CD4-positive, alpha-beta T cell treated with Interleukin-15 for 4 hours (primary cell): ENCODE results near the gene CERS4.
"Not testable (repeated sequence)": the region's sequence is repeated elsewhere in the genome, so short reads cannot be mapped to it uniquely, and the experiment has no call there.

Experiments used
- DNase-seq: peaks from one replicate; pipeline ENCODE4 v3.0.0-alpha.2; 2020; ENCODE audit warnings: low spot score

CERS4 gene

GRCh38 chr19:8209462-8210378 is 550 bp downstream of the CERS4 start:
- DNase-seq: peak; percentile 79

- DNase-seq: no peak
Measured at GRCh38 chr19:8210421-8211101, 1.4 kb downstream of the CERS4 start.

- DNase-seq: no peak
Measured at GRCh38 chr19:8212212-8212611, 3.0 kb downstream of the CERS4 start.

- DNase-seq: no peak
Measured at GRCh38 chr19:8212916-8213315, 3.7 kb downstream of the CERS4 start.

GRCh38 chr19:8213827-8214672 is 4.9 kb downstream of the CERS4 start:
- DNase-seq: no peak

GRCh38 chr19:8214802-8215201 is 5.6 kb downstream of the CERS4 start:
- DNase-seq: no peak

- DNase-seq: no peak
Measured at GRCh38 chr19:8215783-8216182, 6.6 kb downstream of the CERS4 start.

GRCh38 chr19:8216357-8216756 is 7.2 kb downstream of the CERS4 start:
- DNase-seq: no peak

- DNase-seq: not testable (repeated sequence)
Measured at GRCh38 chr19:8218127-8218526, 9.0 kb downstream of the CERS4 start.

- DNase-seq: no peak
Measured at GRCh38 chr19:8220481-8220880, 11.3 kb downstream of the CERS4 start.

- no peak for DNase-seq
Measured at GRCh38 chr19:8221161-8221560, 12.0 kb downstream of the CERS4 start.

GRCh38 chr19:8223442-8223841 is 14.3 kb downstream of the CERS4 start:
- not testable (repeated sequence) for DNase-seq

- no peak for DNase-seq
Measured at GRCh38 chr19:8224394-8225145, 15.4 kb downstream of the CERS4 start.

- DNase-seq: no peak
Measured at GRCh38 chr19:8231073-8231604, 22.0 kb downstream of the CERS4 start.

- DNase-seq: no peak
Measured at GRCh38 chr19:8233370-8233769, 24.2 kb downstream of the CERS4 start.

- DNase-seq: no peak
Measured at GRCh38 chr19:8237026-8237425, 27.9 kb downstream of the CERS4 start.

GRCh38 chr19:8238251-8238650 is 29.1 kb downstream of the CERS4 start:
- DNase-seq: no peak

GRCh38 chr19:8239528-8240273 is 30.5 kb downstream of the CERS4 start:
- no peak for DNase-seq

GRCh38 chr19:8240274-8241229 is 31.4 kb downstream of the CERS4 start:
- peak; percentile 52 for DNase-seq
